Sigmoid colon (tissue), 7 donors: ENCODE data around the gene GARNL3. TPM values are rescaled to one million over a fixed set of nuclear protein-coding genes. Genes with fewer than 3 reads are reported as not detected.
A peak's percentile ranks its signal among the peaks of the same experiment; 100 is the strongest.

Experiments used
- DNase-seq: peaks from one replicate; pipeline ENCODE4 v3.0.0-alpha.2; 2019
- H3K27ac ChIP-seq, 4 donors: fragments of 200-600 bp; sonication (generic); one replicate each; pipeline ENCODE4 v1.5.1; 2016 to 2019; ENCODE audit warnings: mild to moderate bottlenecking in 1 of 4
- H3K27me3 ChIP-seq, 3 donors: fragments of 200-600 bp; sonication (generic); one replicate each; pipeline ENCODE4 v1.5.1; 2019; ENCODE audit warnings: mild to moderate bottlenecking in 1 of 3
- H3K36me3 ChIP-seq, 4 donors: fragments of 200-600 bp; sonication (generic); one replicate each; pipeline ENCODE4 v1.5.1; 2016 to 2019
- H3K4me1 ChIP-seq, 4 donors: fragments of 200-600 bp; sonication (generic); one replicate each; pipeline ENCODE4 v1.5.1; 2017 to 2019
- H3K4me3 ChIP-seq, 4 donors: fragments of 200-600 bp; sonication (generic); one replicate each; pipeline ENCODE4 v1.5.1; 2017 to 2019; ENCODE audit warnings: mild to moderate bottlenecking in 2 of 4, moderate library complexity in 1 of 4
- H3K9me3 ChIP-seq, 4 donors: fragments of 200-600 bp in 3 of 4; sonication (generic) in 3 of 4; one replicate each; pipeline versions ENCODE4 v1.5.1 to v1.6.1; 2013 to 2019
- EP300 ChIP-seq, 4 donors: sonication (generic); formaldehyde crosslinking; IDR thresholded peaks; one replicate each; pipeline ENCODE4 v1.6.1; 2017; ENCODE audit warnings: antibody characterized with exemption in 4 of 4
- POLR2A ChIP-seq, 2 donors: fragments of 450-650 bp; IDR thresholded peaks; one replicate each; pipeline ENCODE4 v1.6.1; 2016; ENCODE audit warnings: antibody characterized with exemption in 2 of 2, mild to moderate bottlenecking in 2 of 2, moderate library complexity in 2 of 2
- POLR2AphosphoS5 ChIP-seq, 4 donors: sonication (generic); formaldehyde crosslinking; IDR thresholded peaks; one replicate each; pipeline ENCODE4 v1.6.1; 2017; ENCODE audit warnings: antibody characterized with exemption in 4 of 4
- WGBS, 2 donors: extraction: QIAGEN DNeasy Blood & Tissue Kit; methylation state at CpG; one replicate each; pipeline ENCODE4 v1.1.7; 2013; 5-methylcytosine and 5-hydroxymethylcytosine counted together
- intact Hi-C: fragments of 100-400 bp; cut with DNase I; formaldehyde crosslinking; loops from one replicate; pipeline ENCODE4 v1.15.1; 2023
- polyA plus RNA-seq, 3 donors: library from polyadenylated mRNA; stranded (reverse); fragments of 200-250 nt; gene quantifications; one replicate each; pipeline ENCODE4 v1.2.3, GENCODE V29; 2013
- total RNA-seq, 4 donors: library from RNA; depleted of rRNA; stranded (reverse); fragments of >200 nt; gene quantifications; one replicate each; pipeline ENCODE4 v1.1.0, GENCODE V29; 2016
- TF ChIP-seq, protein P1 (sequence below), 4 experiments: fragments of 450-650 bp in 3 of 4; fragments of 200-600 bp in 1 of 4; IDR thresholded peaks; one replicate each; pipeline ENCODE4 v1.5.1; 2016 to 2019; ENCODE audit warnings: antibody characterized with exemption in 4 of 4, mild to moderate bottlenecking in 3 of 4, moderate library complexity in 2 of 4
- donor health status: healthy with polysubstance abuse.
- donor health status: Bipolar disorder and iron deficiency.
- donor health status: healthy.

The GARNL3 gene
- total and polyA plus RNA-seq, 7 donors, result 0.92 to 28.0 (median 10.2) TPM

DNA sequence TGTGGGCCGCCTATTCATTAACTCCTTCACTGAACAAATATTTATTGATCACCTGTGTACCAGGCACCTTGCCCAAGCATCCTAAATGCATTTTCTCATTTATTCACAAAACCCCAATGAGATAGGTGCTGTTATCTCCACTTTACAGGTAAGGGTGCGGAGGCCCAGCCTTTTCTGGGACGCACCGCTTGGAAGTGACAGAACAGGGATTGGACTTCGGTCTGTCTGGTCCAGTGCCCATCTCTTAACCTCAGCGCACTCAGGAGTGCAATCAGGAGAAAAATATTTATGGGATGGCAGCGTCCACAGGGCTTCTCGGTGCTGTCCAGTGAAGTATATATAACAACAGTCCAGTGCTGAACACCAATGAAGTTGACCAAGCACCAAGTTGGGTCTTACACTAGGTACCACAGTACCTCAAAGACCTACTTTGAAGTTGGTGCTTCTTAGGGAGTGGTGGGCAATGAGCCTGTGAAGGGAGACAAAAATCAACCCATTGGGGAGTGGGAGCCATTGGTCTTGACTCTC is 18.9 kb upstream of the GARNL3 start:
- Histone ChIP-seq H3K4me1 (peaks cover 0 to 9% (median 5%) of the 10 kb centered on the region in 4 donors), H3K4me3 (peak overlapping the region; percentile 36 to 61 (median 58)), H3K27me3 (no peaks in the 10 kb centered on the region), H3K36me3 (no peaks in the 10 kb centered on the region), H3K9me3 (no peaks in the 10 kb centered on the region), H3K27ac (peak overlapping the region; percentile 75 to 86 (median 84))
- DNase-seq, result no peak
- TF ChIP-seq, protein P1, sequence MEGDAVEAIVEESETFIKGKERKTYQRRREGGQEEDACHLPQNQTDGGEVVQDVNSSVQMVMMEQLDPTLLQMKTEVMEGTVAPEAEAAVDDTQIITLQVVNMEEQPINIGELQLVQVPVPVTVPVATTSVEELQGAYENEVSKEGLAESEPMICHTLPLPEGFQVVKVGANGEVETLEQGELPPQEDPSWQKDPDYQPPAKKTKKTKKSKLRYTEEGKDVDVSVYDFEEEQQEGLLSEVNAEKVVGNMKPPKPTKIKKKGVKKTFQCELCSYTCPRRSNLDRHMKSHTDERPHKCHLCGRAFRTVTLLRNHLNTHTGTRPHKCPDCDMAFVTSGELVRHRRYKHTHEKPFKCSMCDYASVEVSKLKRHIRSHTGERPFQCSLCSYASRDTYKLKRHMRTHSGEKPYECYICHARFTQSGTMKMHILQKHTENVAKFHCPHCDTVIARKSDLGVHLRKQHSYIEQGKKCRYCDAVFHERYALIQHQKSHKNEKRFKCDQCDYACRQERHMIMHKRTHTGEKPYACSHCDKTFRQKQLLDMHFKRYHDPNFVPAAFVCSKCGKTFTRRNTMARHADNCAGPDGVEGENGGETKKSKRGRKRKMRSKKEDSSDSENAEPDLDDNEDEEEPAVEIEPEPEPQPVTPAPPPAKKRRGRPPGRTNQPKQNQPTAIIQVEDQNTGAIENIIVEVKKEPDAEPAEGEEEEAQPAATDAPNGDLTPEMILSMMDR (IDR thresholded peaks at IDR 0.05), result no peak
- TF ChIP-seq POLR2A (IDR thresholded peaks at IDR 0.05) (no peak), EP300 (IDR thresholded peaks at IDR 0.05) (no peak), POLR2AphosphoS5 (IDR thresholded peaks at IDR 0.05) (no peak)
- intact Hi-C loops, result loop anchor here (5.0 kb wide), 1 partner anchor 152 kb away; the partner anchor contains the start of gene SLC2A8
- 22 to 70% methylated on average over 8 of the region's 8 CpGs for WGBS, 2 donors

- Histone ChIP-seq H3K36me3 (no peaks in the 10 kb centered on the region), H3K27me3 (no peaks in the 10 kb centered on the region), H3K27ac (no peak overlapping the region), H3K4me3 (no peak overlapping the region), H3K9me3 (no peaks in the 10 kb centered on the region), H3K4me1 (peaks cover 0 to 9% (median 5%) of the 10 kb centered on the region in 4 donors)
- intact Hi-C loops, result loop anchor here (5.0 kb wide), 1 partner anchor 149 kb away; the partner anchor contains the start of gene SLC2A8
- 86 to 89% methylated on average over 3 of the region's 3 CpGs for WGBS, 2 donors
- TF ChIP-seq EP300 (IDR thresholded peaks at IDR 0.05) (no peak), POLR2AphosphoS5 (IDR thresholded peaks at IDR 0.05) (no peak), POLR2A (IDR thresholded peaks at IDR 0.05) (no peak)
- TF ChIP-seq, protein P1 (IDR thresholded peaks at IDR 0.05), result no peak
- no peak for DNase-seq
These were observed 16.3 kb upstream of the GARNL3 start for GRCh38 chr9:127248241-127248640.

GRCh38 chr9:127249877-127250276 is 14.7 kb upstream of the GARNL3 start:
- H3K27ac ChIP-seq, result no peak overlapping the region
- no peak for DNase-seq
- H3K27me3 ChIP-seq, result no peaks in the 10 kb centered on the region
- intact Hi-C loops, result loop anchor here (5.0 kb wide), 1 partner anchor 147 kb away; the partner anchor contains the start of gene SLC2A8
- peaks cover 0 to 9% (median 5%) of the 10 kb centered on the region in 4 donors for H3K4me1 ChIP-seq
- TF ChIP-seq POLR2A (IDR thresholded peaks at IDR 0.05), result no peak
- TF ChIP-seq EP300 (IDR thresholded peaks at IDR 0.05), result no peak
- TF ChIP-seq, protein P1 (IDR thresholded peaks at IDR 0.05), result no peak
- TF ChIP-seq POLR2AphosphoS5 (IDR thresholded peaks at IDR 0.05), result no peak
- H3K36me3 ChIP-seq, result no peaks in the 10 kb centered on the region
- 90 to 93% methylated on average over 5 of the region's 5 CpGs for WGBS, 2 donors
- no peaks in the 10 kb centered on the region for H3K9me3 ChIP-seq
- H3K4me3 ChIP-seq, result no peak overlapping the region

GRCh38 chr9:127250896-127251391 is 13.6 kb upstream of the GARNL3 start:
- peaks cover 0 to 2% (median 0%) of the 10 kb centered on the region in 4 donors for H3K4me1 ChIP-seq
- WGBS, 2 donors, result 90 to 91% methylated on average over 3 of the region's 3 CpGs
- DNase-seq, result no peak
- intact Hi-C loops, result no loop called here
- no peaks in the 10 kb centered on the region for H3K27me3 ChIP-seq
- H3K9me3 ChIP-seq, result no peaks in the 10 kb centered on the region
- TF ChIP-seq POLR2AphosphoS5 (IDR thresholded peaks at IDR 0.05) (no peak), POLR2A (IDR thresholded peaks at IDR 0.05) (no peak), EP300 (IDR thresholded peaks at IDR 0.05) (no peak)
- TF ChIP-seq, protein P1 (IDR thresholded peaks at IDR 0.05), result no peak
- no peak overlapping the region for H3K27ac ChIP-seq
- no peak overlapping the region for H3K4me3 ChIP-seq
- no peaks in the 10 kb centered on the region for H3K36me3 ChIP-seq
